GM23248 (cell line): ENCODE data around the gene IL6. TPM values are rescaled to one million over a fixed set of nuclear protein-coding genes. Genes with fewer than 3 reads are reported as not detected.

Experiments
- DNase-seq: peaks from one replicate; pipeline ENCODE4 v3.0.0-alpha.2; 2015
- H2AFZ ChIP-seq: fragments of 200-600 bp; sonication (generic); 2 replicates; pipeline ENCODE4 v1.6.1; 2016; ENCODE audit warnings: antibody characterized with exemption
- H3F3A ChIP-seq: fragments of 200-600 bp; sonication (generic); 2 replicates; pipeline ENCODE4 v1.6.1; 2016; ENCODE audit warnings: mild to moderate bottlenecking, antibody characterized with exemption, mixed run types; ENCODE audit not compliant: insufficient read depth
- H3K27ac ChIP-seq: fragments of 200-600 bp; sonication (generic); 2 replicates; pipeline ENCODE4 v1.5.1; 2016; ENCODE audit warnings: mild to moderate bottlenecking
- H3K27me3 ChIP-seq: fragments of 200-600 bp; sonication (generic); replicated peaks from 2 replicates; pipeline ENCODE4 v1.6.1; 2016; ENCODE audit warnings: mild to moderate bottlenecking; ENCODE audit not compliant: insufficient read depth
- H3K36me3 ChIP-seq: fragments of 200-600 bp; sonication (generic); 2 replicates; pipeline ENCODE4 v1.6.1; 2016; ENCODE audit warnings: low read depth, mild to moderate bottlenecking
- H3K4me1 ChIP-seq: fragments of 200-600 bp; sonication (generic); 2 replicates; pipeline ENCODE4 v1.6.1; 2016; ENCODE audit warnings: mild to moderate bottlenecking; ENCODE audit not compliant: insufficient read depth
- H3K4me2 ChIP-seq: fragments of 200-600 bp; sonication (generic); one replicate; pipeline ENCODE4 v1.6.1; 2016; ENCODE audit warnings: mild to moderate bottlenecking; ENCODE audit not compliant: unreplicated experiment
- H3K4me3 ChIP-seq: fragments of 200-600 bp; sonication (generic); 2 replicates; pipeline ENCODE4 v1.5.1; 2016; ENCODE audit warnings: mild to moderate bottlenecking
- H3K79me2 ChIP-seq: fragments of 200-600 bp; sonication (generic); 2 replicates; pipeline ENCODE4 v1.6.1; 2016; ENCODE audit warnings: mild to moderate bottlenecking; ENCODE audit not compliant: insufficient read depth
- H3K9ac ChIP-seq: fragments of 200-600 bp; sonication (generic); 2 replicates; pipeline ENCODE4 v1.6.1; 2016; ENCODE audit warnings: mild to moderate bottlenecking
- H3K9me2 ChIP-seq: fragments of 200-600 bp; sonication (generic); 2 replicates; pipeline ENCODE4 v1.6.1; 2016; ENCODE audit warnings: mixed run types, mild to moderate bottlenecking, moderate library complexity; ENCODE audit not compliant: insufficient read depth
- H3K9me3 ChIP-seq: fragments of 200-600 bp; sonication (generic); one replicate; pipeline ENCODE4 v1.6.1; 2017; ENCODE audit warnings: low read depth
- H4K20me1 ChIP-seq: fragments of 200-600 bp; sonication (generic); 2 replicates; pipeline ENCODE4 v1.6.0; 2016; ENCODE audit not compliant: insufficient read depth
- EZH2 ChIP-seq: fragments of 200-600 bp; sonication (generic); IDR thresholded peaks from 2 replicates; pipeline ENCODE4 v1.6.1; 2018; ENCODE audit warnings: antibody characterized with exemption, mild to moderate bottlenecking; ENCODE audit not compliant: insufficient read depth, poor library complexity, severe bottlenecking
- EZH2phosphoT487 ChIP-seq: fragments of 200-600 bp; sonication (generic); IDR thresholded peaks from 2 replicates; pipeline ENCODE4 v1.6.1; 2018; ENCODE audit warnings: antibody characterized with exemption, moderate library complexity, mild to moderate bottlenecking, low read depth; ENCODE audit not compliant: insufficient read depth
- WGBS, 2 experiments: methylation state at CpG; one replicate each; pipeline ENCODE4 v1.1.6; 2015 to 2017; ENCODE audit warnings: low lambda C conversion rate in 2 of 2, low coverage in 1 of 2; ENCODE audit errors: missing lambda C conversion rate in 2 of 2; 5-methylcytosine and 5-hydroxymethylcytosine counted together
- in situ Hi-C: fragments of 300-500 bp; cut with MboI; formaldehyde crosslinking; loops from 2 replicates; pipeline ENCODE4 v1.15.0; 2020
- polyA plus RNA-seq: library from polyadenylated mRNA; unstranded; fragments of >200 nt; fragmentation: Nextera tagmentation; extraction: Ambion mirVana; gene quantifications from 2 replicates; pipeline ENCODE4 v1.2.1, GENCODE V29; 2016
- total RNA-seq: library from RNA; depleted of rRNA; stranded (reverse); fragments of >200 nt; shearing (Covaris generic); gene quantifications from 2 replicates; pipeline ENCODE4 v1.2.3, GENCODE V29; 2014

The IL6 gene
- total and polyA plus RNA-seq, 2 experiments from 2014 or later = 18.7 to 30.6 TPM

- peaks cover 23% of the 10 kb centered on the region for H3K79me2 ChIP-seq
- no peak overlapping the region for H3K4me2 ChIP-seq
- no peak overlapping the region for H3K9ac ChIP-seq
- peaks cover 44% of the 10 kb centered on the region for H3F3A ChIP-seq
- WGBS, 2 experiments = 94 to 95% methylated on average over 6 of the region's 6 CpGs
- H3K4me1 ChIP-seq = peaks cover 47% of the 10 kb centered on the region
- no peaks in the 10 kb centered on the region for H3K9me3 ChIP-seq
- H3K36me3 ChIP-seq = peaks cover 13% of the 10 kb centered on the region; the same call in 1 of the 2 replicates
- no peak overlapping the region for H2AFZ ChIP-seq
- H3K9me2 ChIP-seq = no peaks in the 10 kb centered on the region
- in situ Hi-C loops = loop anchor here (5.0 to 10.0 kb wide), 2 partner anchors 153 to 330 kb away; no protein-coding TSS in a partner anchor
- no peak for TF ChIP-seq EZH2
- no peak for TF ChIP-seq EZH2phosphoT487
- no peak overlapping the region for H3K27ac ChIP-seq
- no peaks in the 10 kb centered on the region for H3K27me3 ChIP-seq
- no peak for DNase-seq
- no peaks in the 10 kb centered on the region for H4K20me1 ChIP-seq
- no peak overlapping the region for H3K4me3 ChIP-seq
Measured at GRCh38 chr7:22724861-22725260, 2.1 kb upstream of the IL6 start.

- H3K4me1 ChIP-seq = peaks cover 53% of the 10 kb centered on the region
- 0 out of 2 replicates have a peak overlapping the region, but pooled peaks have one; percentile 2 for H2AFZ ChIP-seq
- in situ Hi-C loops = loop anchor here (5.0 to 10.0 kb wide), 2 partner anchors 153 to 329 kb away; no protein-coding TSS in a partner anchor
- H3K27ac ChIP-seq = peak overlapping the region; percentile 94; the same call in 1 of the 2 replicates
- 41 to 46% methylated on average over 9 of the region's 9 CpGs for WGBS, 2 experiments
- H3K9me2 ChIP-seq = no peaks in the 10 kb centered on the region
- no peaks in the 10 kb centered on the region for H3K27me3 ChIP-seq
- H3K9me3 ChIP-seq = no peaks in the 10 kb centered on the region
- H3K4me3 ChIP-seq = no peak overlapping the region
- no peaks in the 10 kb centered on the region for H4K20me1 ChIP-seq
- peaks cover 52% of the 10 kb centered on the region for H3F3A ChIP-seq
- H3K9ac ChIP-seq = peak overlapping the region; percentile 89
- TF ChIP-seq EZH2 (no peak), EZH2phosphoT487 (no peak)
- peaks cover 20% of the 10 kb centered on the region; the same call in 1 of the 2 replicates for H3K36me3 ChIP-seq
- H3K4me2 ChIP-seq = no peak overlapping the region
- peaks cover 23% of the 10 kb centered on the region for H3K79me2 ChIP-seq
- peak; percentile 59 for DNase-seq
Measured at GRCh38 chr7:22725585-22725984, 1.4 kb upstream of the IL6 start.

GRCh38 chr7:22726345-22726906 lies 574 bp upstream of the IL6 start:
- H3K4me2 ChIP-seq = peak overlapping the region; percentile 79
- H3K9me3 ChIP-seq = no peaks in the 10 kb centered on the region
- no peaks in the 10 kb centered on the region for H4K20me1 ChIP-seq
- peak; percentile 91 for DNase-seq
- in situ Hi-C loops = loop anchor here (5.0 to 10.0 kb wide), 2 partner anchors 154 to 328 kb away; no protein-coding TSS in a partner anchor
- H3F3A ChIP-seq = peaks cover 60% of the 10 kb centered on the region
- H3K27me3 ChIP-seq = no peaks in the 10 kb centered on the region
- H3K9me2 ChIP-seq = no peaks in the 10 kb centered on the region
- peaks cover 23% of the 10 kb centered on the region for H3K79me2 ChIP-seq
- 4 to 8% methylated on average over 8 of the region's 8 CpGs for WGBS, 2 experiments
- H3K27ac ChIP-seq = peak overlapping the region; percentile 94
- peak overlapping the region; percentile 89 for H3K9ac ChIP-seq
- 0 out of 2 replicates have a peak overlapping the region, but pooled peaks have one; percentile 2 for H2AFZ ChIP-seq
- H3K36me3 ChIP-seq = peaks cover 22% of the 10 kb centered on the region; the same call in 1 of the 2 replicates
- TF ChIP-seq EZH2 (no peak), EZH2phosphoT487 (no peak)
- peak overlapping the region; percentile 78 for H3K4me3 ChIP-seq
- peaks cover 59% of the 10 kb centered on the region for H3K4me1 ChIP-seq

- Histone ChIP-seq H3F3A (peaks cover 63% of the 10 kb centered on the region), H3K36me3 (peaks cover 22% of the 10 kb centered on the region; the same call in 1 of the 2 replicates), H3K4me2 (peak overlapping the region; percentile 79), H3K9ac (peak overlapping the region; percentile 89), H3K27me3 (no peaks in the 10 kb centered on the region), H3K27ac (peak overlapping the region; percentile 94), H3K9me3 (no peaks in the 10 kb centered on the region), H4K20me1 (no peaks in the 10 kb centered on the region), H2AFZ (peak overlapping the region; percentile 26), H3K79me2 (peaks cover 23% of the 10 kb centered on the region), H3K4me1 (peaks cover 58% of the 10 kb centered on the region), H3K9me2 (no peaks in the 10 kb centered on the region), H3K4me3 (peak overlapping the region; percentile 78)
- WGBS, 2 experiments = 45 to 53% methylated on average over 3 of the region's 3 CpGs
- TF ChIP-seq EZH2 (no peak), EZH2phosphoT487 (no peak)
- in situ Hi-C loops = loop anchor here (5.0 to 10.0 kb wide), 2 partner anchors 155 to 327 kb away; no protein-coding TSS in a partner anchor
- peak; percentile 25 for DNase-seq
Measured at GRCh38 chr7:22727714-22728035, 675 bp downstream of the IL6 start.
